ENCODE results near the gene PNPLA2. TPM values are rescaled to one million over a fixed set of nuclear protein-coding genes. Genes with fewer than 3 reads are reported as not detected.

The PNPLA2 gene
- polyA plus RNA-seq, 6 donors from 2014 or later, result 13.0 to 49.9 (median 26.9) TPM

DNA sequence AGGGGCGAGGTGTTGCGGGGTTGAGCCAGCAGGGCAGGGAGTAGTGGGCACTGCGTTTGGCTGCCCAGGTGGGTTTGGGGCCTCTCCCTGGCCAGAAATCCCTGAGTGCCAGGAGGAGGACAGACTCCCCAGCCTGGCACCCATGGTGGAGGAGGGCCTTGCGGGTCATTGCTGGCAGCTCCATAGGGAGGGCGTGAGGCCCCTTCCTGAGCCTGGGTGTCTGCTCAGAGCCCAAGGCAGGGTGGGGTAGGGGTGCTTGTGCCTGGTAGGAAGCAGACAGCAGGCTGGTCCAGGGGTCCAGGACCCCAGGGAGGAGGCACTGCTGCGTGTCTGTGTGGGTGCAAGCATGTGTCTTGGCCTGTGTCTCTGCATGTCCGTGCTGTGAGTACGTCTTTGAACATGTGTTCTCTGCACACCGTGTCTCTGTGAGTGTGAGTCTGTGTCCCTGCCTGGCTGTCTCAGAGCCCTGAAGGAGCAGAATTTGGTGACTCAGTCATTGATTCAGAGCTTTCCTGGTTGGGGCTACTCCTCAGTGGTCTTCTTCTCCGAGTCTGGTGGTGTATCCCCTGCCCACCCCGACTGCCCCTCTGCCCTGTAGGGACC lies 27.9 kb downstream of the PNPLA2 start:
- no peak for ATAC-seq (ENCODE audit: low read depth in 2 of 2)
- H3K4me1 Mint-ChIP-seq, result peaks cover 10 to 25% (median 11%) of the 10 kb centered on the region in 3 donors

DNA sequence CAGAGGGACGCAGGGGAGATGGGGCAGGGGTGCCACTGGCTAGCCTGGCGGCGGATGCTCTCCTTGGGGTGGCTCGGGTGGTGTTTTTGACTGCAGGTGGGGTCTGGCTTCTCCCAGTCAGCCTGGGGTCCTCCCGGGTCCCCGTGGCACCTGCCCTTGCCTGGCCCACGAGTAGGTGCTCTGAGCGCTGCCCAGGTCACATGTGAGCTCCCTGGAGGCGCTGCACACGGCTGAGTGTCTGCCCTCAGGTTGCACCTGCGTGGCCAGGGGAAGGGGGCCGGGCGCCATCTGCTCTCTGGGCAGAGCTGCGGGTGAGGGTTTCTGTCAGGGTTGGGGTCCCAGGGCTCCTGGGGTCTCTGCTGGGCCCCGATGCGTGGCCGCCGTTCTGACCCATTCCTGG lies 29.2 kb downstream of the PNPLA2 start:
- H3K4me1 Mint-ChIP-seq, result peaks cover 10 to 25% (median 11%) of the 10 kb centered on the region in 3 donors
- no peak overlapping the region for H3K27ac Mint-ChIP-seq

More for the DNA sequence above, 27.9 kb downstream of the PNPLA2 start:
- peak overlapping the region in 3 of 8 donors; percentile 36 to 65 (median 41) for H3K4me3 Mint-ChIP-seq
- no peaks in the 10 kb centered on the region for H3K36me3 Mint-ChIP-seq
- no peak for DNase-seq
- H3K9me3 Mint-ChIP-seq, result no peaks in the 10 kb centered on the region
- H3K27me3 Mint-ChIP-seq, result peaks cover 0 to 36% (median 6%) of the 10 kb centered on the region in 3 donors
- H3K27ac Mint-ChIP-seq, result no peak overlapping the region

DNA sequence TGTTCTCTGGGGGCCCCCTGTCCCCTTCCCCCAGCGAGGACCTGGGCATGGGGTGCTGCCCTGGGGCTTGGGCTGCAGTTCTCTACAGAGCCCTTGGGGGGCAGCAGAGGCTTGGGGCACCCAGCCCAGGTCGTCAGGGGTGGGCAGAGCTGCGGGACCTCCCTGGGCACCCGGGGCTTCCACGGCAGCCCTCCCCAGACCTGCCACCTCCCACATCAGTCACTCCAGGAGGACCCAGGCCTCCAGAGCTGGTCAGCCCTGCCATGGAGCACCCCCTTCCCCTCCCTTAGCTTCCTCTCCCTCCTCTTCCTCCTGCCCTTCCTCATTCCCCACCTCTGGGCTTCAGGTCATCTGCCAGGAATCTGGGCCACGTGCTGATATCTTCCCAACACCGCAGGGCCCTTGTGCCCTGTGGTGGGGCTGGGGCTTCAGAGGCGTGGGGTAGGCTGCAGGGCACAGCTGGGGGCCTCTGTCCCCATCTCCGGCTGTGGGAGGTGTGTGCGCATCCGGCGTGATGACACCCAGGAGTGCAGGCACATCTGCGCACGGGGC lies 29.7 kb downstream of the PNPLA2 start:
- Mint-ChIP-seq H3K27ac (peak overlapping the region in 1 of 6 donors; percentile 70), H3K4me3 (peak overlapping the region in 7 of 8 donors; percentile 23 to 77 (median 67))
- DNase-seq, result peak; percentile 65

More for the DNA sequence above, 29.2 kb downstream of the PNPLA2 start:
- DNase-seq (no peak), ATAC-seq (ENCODE audit: low read depth in 2 of 2) (no peak)
- H3K27me3 Mint-ChIP-seq, result peaks cover 0 to 36% (median 6%) of the 10 kb centered on the region in 3 donors
- H3K9me3 Mint-ChIP-seq, result no peaks in the 10 kb centered on the region
- peak overlapping the region in 1 of 8 donors; percentile 76 for H3K4me3 Mint-ChIP-seq
- no peaks in the 10 kb centered on the region for H3K36me3 Mint-ChIP-seq

DNA sequence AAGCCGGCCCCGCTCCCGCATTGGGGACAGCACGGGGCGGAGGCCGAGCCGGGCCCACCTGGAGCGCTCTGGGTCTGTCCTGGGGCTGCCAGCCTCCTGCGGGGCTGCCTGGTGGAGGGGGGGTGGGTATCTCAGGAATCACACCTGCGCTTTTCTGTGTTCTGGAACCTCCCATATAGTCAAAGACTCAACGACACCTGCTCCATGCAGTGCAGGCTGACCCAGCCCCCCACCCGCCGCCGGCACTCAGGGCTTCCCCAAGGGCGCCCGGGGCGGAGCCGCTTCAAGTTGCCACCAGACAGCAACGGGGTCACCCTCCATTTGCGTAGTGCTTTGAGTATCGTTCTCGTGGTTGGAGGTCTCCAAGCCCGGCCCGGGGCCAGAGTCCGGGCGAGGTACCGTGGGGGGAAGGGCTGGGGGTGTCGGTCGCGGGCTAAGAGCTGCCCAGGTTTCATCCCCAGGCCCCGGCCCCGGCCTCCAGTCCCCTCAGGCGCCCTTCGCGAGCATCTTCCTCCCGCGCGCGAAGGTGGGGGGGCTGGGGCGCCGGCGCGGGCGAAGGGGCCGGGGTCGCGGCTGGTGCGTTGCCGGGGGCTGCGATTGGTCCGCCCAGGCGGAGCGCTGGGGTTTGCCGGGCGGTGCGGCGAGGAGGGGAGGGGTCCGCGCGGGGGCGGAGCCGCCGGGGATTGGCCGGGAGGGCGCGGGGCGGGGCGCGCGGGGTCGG lies 30.6 kb downstream of the PNPLA2 start:
- H3K4me3 Mint-ChIP-seq, result peak overlapping the region; percentile 27 to 90 (median 84)
- H3K4me1 Mint-ChIP-seq, result peaks cover 2 to 15% (median 4%) of the 10 kb centered on the region in 3 donors
- peak overlapping the region in 2 of 6 donors; percentile 63 to 66 for H3K27ac Mint-ChIP-seq
- DNase-seq, result no peak
- no peaks in the 10 kb centered on the region for H3K9me3 Mint-ChIP-seq
- H3K36me3 Mint-ChIP-seq, result no peaks in the 10 kb centered on the region
- ATAC-seq (ENCODE audit: low read depth in 2 of 2), result peak; percentile 47 to 60
- peaks cover 0 to 27% (median 0%) of the 10 kb centered on the region in 3 donors for H3K27me3 Mint-ChIP-seq

More for the DNA sequence above, 29.7 kb downstream of the PNPLA2 start:
- Mint-ChIP-seq H3K27me3 (peaks cover 0 to 33% (median 5%) of the 10 kb centered on the region in 3 donors), H3K9me3 (no peaks in the 10 kb centered on the region), H3K36me3 (no peaks in the 10 kb centered on the region), H3K4me1 (peaks cover 7 to 23% (median 10%) of the 10 kb centered on the region in 3 donors)
- ATAC-seq (ENCODE audit: low read depth in 2 of 2), result peak; percentile 53 to 65

DNA sequence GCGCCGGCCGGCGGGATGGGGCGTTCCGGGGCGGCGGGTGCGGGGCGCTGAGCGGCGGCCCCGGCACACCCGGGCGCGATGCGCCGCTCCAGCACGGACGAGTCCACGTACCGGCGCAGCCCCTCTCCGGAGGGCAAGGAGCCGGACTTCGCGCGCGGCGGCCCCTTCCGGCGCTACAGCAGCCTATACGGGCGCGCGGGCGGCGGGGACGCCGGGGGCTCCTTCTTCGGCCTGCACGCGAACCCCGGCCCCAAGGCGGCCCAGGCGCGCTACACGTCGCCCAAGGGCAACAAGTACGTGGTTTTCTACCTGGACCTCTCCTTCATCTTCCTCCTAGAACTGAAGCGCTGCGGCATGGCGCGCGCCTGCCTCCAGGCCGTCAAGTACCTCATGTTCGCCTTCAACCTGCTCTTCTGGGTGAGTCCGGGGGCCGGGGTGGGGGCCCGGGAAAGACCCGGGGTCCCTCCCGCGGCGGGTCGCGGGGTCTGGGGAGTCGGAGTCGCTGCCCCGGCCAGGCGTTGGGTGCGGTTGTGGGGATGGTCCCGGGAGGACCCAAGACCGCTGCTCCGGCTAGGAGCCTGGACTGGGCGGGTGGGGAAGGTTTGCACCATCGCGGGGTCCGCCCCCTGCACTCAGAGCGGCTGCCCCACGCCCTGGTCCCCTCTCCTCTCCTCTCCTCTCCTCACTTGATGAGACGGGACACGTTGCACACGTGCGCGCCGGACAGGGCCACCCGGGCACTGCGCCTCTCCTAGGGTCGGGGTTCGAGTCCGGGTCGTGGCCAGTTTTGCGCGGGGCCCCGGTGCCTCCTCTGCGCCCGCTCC lies 31.4 kb downstream of the PNPLA2 start:
- no peaks in the 10 kb centered on the region for H3K36me3 Mint-ChIP-seq

DNA sequence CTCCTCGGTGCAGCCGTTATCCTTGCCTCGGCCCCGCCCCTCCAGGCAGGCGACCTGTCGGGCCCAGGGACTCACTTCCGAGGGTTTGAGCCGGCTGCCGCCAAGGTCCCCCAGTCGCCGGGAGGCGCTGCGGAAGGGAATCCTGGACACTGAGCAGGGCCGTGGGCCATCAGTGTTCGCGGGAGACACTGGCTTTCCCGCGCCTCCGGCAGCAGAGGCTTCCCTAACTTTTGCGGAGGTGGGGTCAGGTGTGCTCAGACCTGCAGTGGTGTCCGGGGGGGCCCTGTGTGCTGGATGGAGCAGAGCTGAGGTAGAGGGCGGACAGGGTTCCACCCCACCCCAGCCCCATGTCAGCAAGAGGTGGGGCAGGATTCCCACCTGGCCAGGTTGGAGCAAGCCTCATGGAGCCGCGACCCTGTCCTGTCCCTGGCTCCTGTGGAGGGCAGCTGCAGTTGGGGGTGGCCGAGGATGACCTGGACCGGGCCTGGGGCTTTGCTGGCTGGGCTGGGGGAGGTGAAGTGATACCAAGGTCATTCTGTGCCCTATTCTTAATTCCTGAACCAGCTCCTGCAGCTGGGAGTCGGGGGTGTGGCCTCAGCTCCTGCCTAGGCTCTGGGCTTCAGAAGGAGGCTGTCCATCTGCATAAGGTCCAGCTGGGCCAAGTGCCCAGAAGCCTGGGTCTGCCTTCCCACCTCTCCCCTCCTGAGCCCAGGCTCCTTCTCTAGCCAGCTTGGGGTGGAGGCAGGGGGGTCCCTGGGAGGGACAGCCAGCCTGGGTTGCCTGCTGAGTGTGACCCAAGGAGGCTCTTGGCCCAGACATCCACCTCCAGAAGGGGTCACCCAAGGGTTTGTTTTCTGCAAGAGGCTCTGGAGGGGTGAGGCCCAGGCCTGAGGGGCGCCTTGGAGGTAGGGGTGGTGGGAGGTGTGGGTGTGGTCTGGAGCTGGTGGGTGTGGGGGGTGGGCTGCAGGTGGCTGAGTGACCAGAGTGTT lies 32.4 kb downstream of the PNPLA2 start:
- peak overlapping the region in 2 of 6 donors; percentile 12 to 47 for H3K27ac Mint-ChIP-seq
- peaks cover 0 to 18% (median 0%) of the 10 kb centered on the region in 3 donors for H3K27me3 Mint-ChIP-seq
- H3K36me3 Mint-ChIP-seq, result no peaks in the 10 kb centered on the region
- DNase-seq, result no peak
- no peaks in the 10 kb centered on the region for H3K9me3 Mint-ChIP-seq
- H3K4me3 Mint-ChIP-seq, result peak overlapping the region in 6 of 8 donors; percentile 28 to 80 (median 68)
- ATAC-seq (ENCODE audit: low read depth in 2 of 2), result no peak
- H3K4me1 Mint-ChIP-seq, result peaks cover 0 to 6% (median 0%) of the 10 kb centered on the region in 3 donors

More for the DNA sequence above, 31.4 kb downstream of the PNPLA2 start:
- DNase-seq (no peak), ATAC-seq (ENCODE audit: low read depth in 2 of 2) (peak; percentile 21 to 22)
- Mint-ChIP-seq H3K4me3 (peak overlapping the region; percentile 33 to 87 (median 69)), H3K27ac (no peak overlapping the region), H3K4me1 (peaks cover 0 to 8% (median 0%) of the 10 kb centered on the region in 3 donors), H3K9me3 (no peaks in the 10 kb centered on the region), H3K27me3 (peaks cover 0 to 21% (median 0%) of the 10 kb centered on the region in 3 donors)

DNA sequence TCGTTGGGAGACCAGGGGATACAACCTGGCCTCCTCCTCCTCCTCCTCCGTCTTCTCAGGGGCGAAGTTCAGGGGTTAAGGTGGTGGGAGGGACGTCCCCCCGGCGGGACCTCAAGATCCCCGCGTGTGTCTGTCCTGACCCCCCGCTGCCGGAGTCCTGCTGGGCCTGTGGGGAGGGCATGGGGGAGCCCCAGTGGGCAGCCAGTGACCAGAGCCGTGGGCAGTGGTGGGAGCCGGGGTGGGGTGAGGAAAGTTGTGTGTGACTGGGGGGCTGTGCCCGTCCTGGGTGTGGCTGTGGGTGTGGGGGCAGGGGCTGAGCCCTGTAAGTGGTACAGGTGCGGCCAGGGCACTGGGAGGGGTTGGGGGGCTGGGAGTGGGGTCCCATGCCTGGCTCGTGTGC lies 34.0 kb downstream of the PNPLA2 start:
- Mint-ChIP-seq H3K27ac (peak overlapping the region in 1 of 6 donors; percentile 64), H3K36me3 (no peaks in the 10 kb centered on the region), H3K4me3 (peak overlapping the region in 1 of 8 donors; percentile 50), H3K9me3 (no peaks in the 10 kb centered on the region), H3K4me1 (peaks cover 0 to 6% (median 4%) of the 10 kb centered on the region in 3 donors), H3K27me3 (peaks cover 0 to 11% (median 0%) of the 10 kb centered on the region in 3 donors)
- ATAC-seq (ENCODE audit: low read depth in 2 of 2), result no peak
- no peak for DNase-seq

DNA sequence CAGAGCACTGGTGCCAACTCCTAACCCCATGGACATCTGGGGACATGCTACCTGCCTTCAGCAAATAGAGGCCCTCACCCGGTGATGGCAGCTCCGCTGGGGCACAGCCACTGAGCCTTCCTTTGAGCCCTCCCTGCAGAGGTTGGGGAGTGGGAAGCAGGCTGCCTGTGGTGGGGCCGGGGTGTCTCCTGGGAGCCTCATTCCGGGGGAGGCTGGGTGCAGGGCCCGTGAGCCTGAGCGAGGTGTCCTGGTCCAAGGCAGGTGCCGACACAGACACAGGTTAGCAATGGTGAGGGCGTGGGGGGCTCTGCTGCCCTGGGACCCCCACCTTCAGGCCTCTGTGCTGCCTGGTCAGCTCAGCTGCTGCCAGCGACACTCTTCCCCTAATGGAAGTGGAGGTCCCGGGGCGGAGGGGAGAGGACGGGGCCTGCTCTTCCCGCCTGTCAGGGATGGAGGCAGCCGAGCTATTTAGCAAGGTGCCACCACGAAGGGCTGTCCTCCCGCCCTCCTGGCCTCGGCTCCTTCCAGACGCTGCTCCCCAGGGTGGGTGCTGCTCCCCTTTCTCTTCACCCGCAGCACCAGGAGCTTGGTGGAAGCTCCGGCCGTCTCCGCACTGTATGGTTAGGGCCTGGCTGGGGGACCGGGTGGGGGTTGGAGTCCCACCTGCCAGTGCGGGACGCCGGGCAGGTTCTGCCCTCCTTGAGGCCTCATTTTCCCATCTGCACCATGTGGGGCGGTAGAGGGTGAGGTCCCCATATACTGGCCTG lies 35.2 kb downstream of the PNPLA2 start:
- Mint-ChIP-seq H3K36me3 (no peaks in the 10 kb centered on the region), H3K4me1 (peaks cover 0 to 4% (median 0%) of the 10 kb centered on the region in 3 donors), H3K9me3 (no peaks in the 10 kb centered on the region), H3K4me3 (no peak overlapping the region), H3K27ac (no peak overlapping the region), H3K27me3 (peaks cover 0 to 5% (median 0%) of the 10 kb centered on the region in 3 donors)
- ATAC-seq (ENCODE audit: low read depth in 2 of 2) (no peak), DNase-seq (no peak)

DNA sequence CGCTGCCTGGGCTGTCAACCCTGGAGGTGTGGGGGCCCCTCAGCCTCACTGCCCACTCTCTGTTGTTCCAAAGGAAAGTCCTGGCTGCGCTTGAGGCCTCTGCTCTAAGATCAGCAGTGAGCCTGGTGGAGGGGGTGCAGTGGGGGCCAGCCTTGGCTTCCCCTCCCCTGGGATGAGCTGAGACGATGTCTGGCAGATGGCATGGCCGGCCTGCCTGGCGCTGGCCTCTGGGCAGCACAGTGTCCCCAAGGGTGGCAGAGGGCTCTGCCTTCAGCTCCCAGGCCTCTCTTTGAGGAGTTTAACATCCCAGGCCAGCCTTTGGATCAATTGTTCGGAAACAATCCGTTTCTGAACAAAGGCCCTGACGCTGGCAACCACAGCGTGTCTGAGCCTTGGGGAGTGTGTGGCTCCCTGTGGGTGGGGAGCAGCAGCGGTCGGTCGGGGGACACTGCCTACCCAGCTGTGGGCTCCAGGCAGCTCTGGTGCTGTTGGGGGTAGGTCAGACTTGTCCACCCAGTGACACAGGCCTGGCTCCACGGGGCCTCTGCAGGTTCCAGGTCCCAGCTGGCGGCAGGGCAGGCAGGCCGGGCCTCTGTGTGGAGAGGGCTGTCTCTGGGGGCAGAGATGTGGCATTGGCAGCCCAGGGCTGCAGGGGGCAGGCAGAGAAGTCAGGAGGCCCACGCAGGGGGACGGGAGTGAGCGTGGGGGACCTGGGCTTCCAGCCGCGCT lies 36.1 kb downstream of the PNPLA2 start:
- no peak for ATAC-seq (ENCODE audit: low read depth in 2 of 2)

DNA sequence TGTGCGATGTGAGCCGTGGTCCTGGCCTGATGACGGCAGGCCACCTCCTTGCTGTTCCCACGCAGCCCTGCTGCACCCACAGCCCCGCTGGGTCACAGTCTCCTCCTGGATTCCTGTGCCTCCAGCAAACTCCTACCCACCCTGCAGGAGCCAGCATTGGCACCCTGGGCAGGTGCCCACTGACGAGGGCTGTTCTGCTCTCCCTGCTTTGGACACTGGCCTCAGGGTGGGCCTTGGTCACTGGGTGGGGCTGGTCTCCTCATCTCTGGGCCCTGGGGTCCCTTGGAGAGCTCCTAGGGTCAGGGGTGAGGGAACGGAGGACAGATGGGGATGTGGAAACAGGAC lies 36.6 kb downstream of the PNPLA2 start:
- peaks cover 0 to 4% (median 0%) of the 10 kb centered on the region in 3 donors for H3K4me1 Mint-ChIP-seq
- no peak overlapping the region for H3K4me3 Mint-ChIP-seq
- DNase-seq (no peak), ATAC-seq (ENCODE audit: low read depth in 2 of 2) (no peak)
- H3K36me3 Mint-ChIP-seq, result no peaks in the 10 kb centered on the region
- H3K27ac Mint-ChIP-seq, result no peak overlapping the region
- no peaks in the 10 kb centered on the region for H3K27me3 Mint-ChIP-seq
- no peaks in the 10 kb centered on the region for H3K9me3 Mint-ChIP-seq

More for the DNA sequence above, 36.1 kb downstream of the PNPLA2 start:
- Mint-ChIP-seq H3K4me3 (no peak overlapping the region), H3K4me1 (peaks cover 0 to 4% (median 0%) of the 10 kb centered on the region in 3 donors), H3K36me3 (no peaks in the 10 kb centered on the region), H3K9me3 (no peaks in the 10 kb centered on the region), H3K27ac (no peak overlapping the region), H3K27me3 (no peaks in the 10 kb centered on the region)
- no peak for DNase-seq

DNA sequence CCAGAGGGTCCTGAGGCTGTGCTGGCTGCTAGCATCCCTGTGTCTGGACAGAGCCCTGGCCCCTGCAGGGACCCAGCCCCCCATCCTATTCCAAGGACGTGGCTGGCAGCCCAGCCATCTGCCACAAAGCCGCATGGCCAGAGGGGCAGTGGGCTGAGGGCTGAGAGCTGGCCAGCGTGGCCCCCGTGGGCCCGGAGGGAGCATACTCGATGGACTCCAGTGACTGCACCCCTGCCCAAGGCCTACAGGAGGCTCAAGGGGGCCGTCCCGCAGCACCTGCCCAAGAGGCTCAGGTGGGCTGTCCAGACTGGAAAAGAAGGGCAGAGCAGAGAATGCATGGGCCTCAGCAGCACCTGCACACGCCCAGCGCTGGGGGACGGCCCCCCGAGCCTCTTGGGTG lies 37.1 kb downstream of the PNPLA2 start:
- Mint-ChIP-seq H3K36me3 (no peaks in the 10 kb centered on the region), H3K9me3 (no peaks in the 10 kb centered on the region), H3K4me1 (peaks cover 0 to 4% (median 0%) of the 10 kb centered on the region in 3 donors), H3K27me3 (no peaks in the 10 kb centered on the region), H3K27ac (no peak overlapping the region), H3K4me3 (no peak overlapping the region)
- DNase-seq (no peak), ATAC-seq (ENCODE audit: low read depth in 2 of 2) (no peak)
